Suprapubic skin (tissue), 4 donors: ENCODE measurements around the gene NTHL1. TPM values are rescaled to one million over a fixed set of nuclear protein-coding genes. Genes with fewer than 3 reads are reported as not detected.

ENCODE experiments used
- DNase-seq, 2 donors: peaks; one replicate each; pipeline ENCODE4 v3.0.0-alpha.2; 2019; ENCODE audit warnings: low spot score in 2 of 2
- H3K27ac ChIP-seq: fragments of 200-600 bp; sonication (generic); one replicate; pipeline ENCODE4 v1.5.1; 2019
- H3K27me3 ChIP-seq: fragments of 200-600 bp; sonication (generic); one replicate; pipeline ENCODE4 v1.5.1; 2019
- H3K36me3 ChIP-seq: fragments of 200-600 bp; sonication (generic); one replicate; pipeline ENCODE4 v1.5.1; 2019
- H3K4me1 ChIP-seq: fragments of 200-600 bp; sonication (generic); one replicate; pipeline ENCODE4 v1.5.1; 2019
- H3K4me3 ChIP-seq: fragments of 200-600 bp; sonication (generic); one replicate; pipeline ENCODE4 v1.5.1; 2019; ENCODE audit warnings: mild to moderate bottlenecking
- H3K9me3 ChIP-seq: fragments of 200-600 bp; sonication (generic); one replicate; pipeline ENCODE4 v1.5.1; 2019
- CTCF ChIP-seq, 2 donors: fragments of 200-600 bp in 1 of 2; fragments of 450-650 bp in 1 of 2; sonication (generic) in 1 of 2; IDR thresholded peaks; one replicate each; pipeline ENCODE4 v1.5.1; 2016 to 2019; ENCODE audit warnings: antibody characterized with exemption in 2 of 2, mild to moderate bottlenecking in 1 of 2, moderate library complexity in 1 of 2
- EP300 ChIP-seq: sonication (generic); formaldehyde crosslinking; IDR thresholded peaks from one replicate; pipeline ENCODE4 v1.6.1; 2017; ENCODE audit warnings: antibody characterized with exemption
- POLR2A ChIP-seq, 2 donors: fragments of 450-650 bp; IDR thresholded peaks; one replicate each; pipeline ENCODE4 v1.6.1; 2017; ENCODE audit warnings: antibody characterized with exemption in 2 of 2, mild to moderate bottlenecking in 2 of 2, moderate library complexity in 2 of 2
- POLR2AphosphoS5 ChIP-seq, 3 donors: sonication (generic); formaldehyde crosslinking; IDR thresholded peaks; one replicate each; pipeline ENCODE4 v1.6.1; 2017; ENCODE audit warnings: antibody characterized with exemption in 3 of 3
- WGBS: methylation state at CpG from one replicate; pipeline ENCODE4 v1.1.5; 2018; 5-methylcytosine and 5-hydroxymethylcytosine counted together
- total RNA-seq, 4 donors: library from RNA; depleted of rRNA; stranded (reverse); fragments of >200 nt; gene quantifications; one replicate each; pipeline ENCODE4 v1.1.0, GENCODE V29; 2016

The NTHL1 gene
- total RNA-seq, 4 donors from 2014 or later: 15.9 to 40.5 (median 20.9) TPM

DNA sequence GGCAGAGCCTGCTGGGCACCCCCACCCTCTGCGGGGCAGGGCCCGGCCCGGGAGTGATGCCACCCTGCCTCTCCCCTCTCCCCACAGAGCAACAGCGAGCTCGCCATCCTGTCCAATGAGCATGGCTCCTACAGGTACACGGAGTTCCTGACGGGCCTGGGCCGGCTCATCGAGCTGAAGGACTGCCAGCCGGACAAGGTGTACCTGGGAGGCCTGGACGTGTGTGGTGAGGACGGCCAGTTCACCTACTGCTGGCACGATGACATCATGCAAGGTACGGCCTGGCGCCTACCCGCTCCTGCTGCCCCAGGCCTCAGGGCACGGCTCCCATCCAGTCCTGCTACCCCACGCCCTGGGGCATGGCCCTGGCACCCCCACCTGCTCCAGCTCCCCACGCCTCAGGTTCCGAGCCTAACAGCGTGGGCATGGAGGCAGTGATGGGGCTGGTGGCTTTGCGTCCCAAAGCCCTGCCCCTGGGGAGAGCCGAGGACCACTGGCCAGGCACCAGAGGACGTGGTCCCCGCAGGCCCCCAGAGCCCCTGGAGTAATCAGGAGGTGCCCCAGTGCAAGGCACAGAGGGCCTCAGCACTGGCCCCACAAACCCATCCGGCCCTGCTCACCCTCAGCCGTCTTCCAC is 38.6 kb upstream of the NTHL1 start:
- Histone ChIP-seq H3K4me3 (no peak overlapping the region), H3K4me1 (peaks cover 70% of the 10 kb centered on the region), H3K27me3 (no peaks in the 10 kb centered on the region), H3K27ac (peak overlapping the region; percentile 9), H3K36me3 (peaks cover 89% of the 10 kb centered on the region), H3K9me3 (no peaks in the 10 kb centered on the region)
- TF ChIP-seq POLR2AphosphoS5 (IDR thresholded peaks at IDR 0.05) (no peak), CTCF (IDR thresholded peaks at IDR 0.05) (no peak), EP300 (no peak), POLR2A (IDR thresholded peaks at IDR 0.05) (no peak)
- 60% methylated on average over 2 of the region's 27 CpGs for WGBS
- DNase-seq: no peak

- no peaks in the 10 kb centered on the region for H3K27me3 ChIP-seq
- 72% methylated on average over 14 of the region's 14 CpGs for WGBS
- TF ChIP-seq EP300 (no peak), CTCF (IDR thresholded peaks at IDR 0.05) (no peak)
- DNase-seq: no peak
- H3K4me3 ChIP-seq: no peak overlapping the region
- peaks cover 67% of the 10 kb centered on the region for H3K4me1 ChIP-seq
- H3K36me3 ChIP-seq: peaks cover 91% of the 10 kb centered on the region
- peak overlapping the region; percentile 9 for H3K27ac ChIP-seq
- H3K9me3 ChIP-seq: no peaks in the 10 kb centered on the region
These were observed 38.0 kb upstream of the NTHL1 start for GRCh38 chr16:2085669-2086068.

DNA sequence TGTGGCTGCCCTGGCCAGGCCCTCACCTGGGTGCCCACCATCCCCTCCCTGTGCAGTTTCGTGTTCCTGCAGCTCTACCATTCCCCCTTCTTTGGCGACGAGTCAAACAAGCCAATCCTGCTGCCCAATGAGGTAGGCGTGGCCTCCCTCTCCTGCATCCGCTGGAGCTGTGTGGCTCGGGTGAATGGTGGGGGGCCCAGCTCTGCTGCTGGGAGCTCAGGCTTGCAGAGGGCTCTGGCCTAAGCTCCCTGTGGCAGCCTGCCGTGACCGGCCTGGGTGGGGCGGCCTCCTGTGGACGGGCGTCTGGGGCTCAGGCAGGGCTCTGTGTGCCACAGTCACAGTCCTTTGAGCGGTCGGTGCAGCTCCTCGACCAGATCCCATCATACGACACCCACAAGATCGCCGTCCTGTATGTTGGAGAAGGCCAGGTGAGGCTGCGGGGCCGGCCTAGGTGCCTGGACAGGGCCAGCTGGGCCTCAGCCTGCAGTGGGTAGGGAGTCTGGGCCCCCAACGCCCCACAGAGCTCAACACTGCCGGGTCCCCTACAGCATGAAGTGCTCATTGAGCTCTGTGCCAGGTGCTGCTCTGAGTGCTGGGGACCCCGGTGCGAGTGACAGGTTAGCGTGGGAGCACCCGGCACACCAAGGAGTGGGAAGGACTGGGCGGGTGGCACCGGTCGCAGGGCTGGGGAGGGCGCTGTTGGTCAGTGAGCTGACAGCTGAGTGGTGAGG is 37.4 kb upstream of the NTHL1 start:
- Histone ChIP-seq H3K9me3 (no peaks in the 10 kb centered on the region), H3K4me1 (peaks cover 61% of the 10 kb centered on the region), H3K36me3 (peaks cover 91% of the 10 kb centered on the region), H3K4me3 (no peak overlapping the region), H3K27ac (no peak overlapping the region), H3K27me3 (no peaks in the 10 kb centered on the region)
- TF ChIP-seq POLR2AphosphoS5 (IDR thresholded peaks at IDR 0.05) (no peak), CTCF (IDR thresholded peaks at IDR 0.05) (no peak), POLR2A (IDR thresholded peaks at IDR 0.05) (no peak), EP300 (no peak)
- WGBS: 88% methylated on average over 11 of the region's 29 CpGs
- DNase-seq: no peak

DNA sequence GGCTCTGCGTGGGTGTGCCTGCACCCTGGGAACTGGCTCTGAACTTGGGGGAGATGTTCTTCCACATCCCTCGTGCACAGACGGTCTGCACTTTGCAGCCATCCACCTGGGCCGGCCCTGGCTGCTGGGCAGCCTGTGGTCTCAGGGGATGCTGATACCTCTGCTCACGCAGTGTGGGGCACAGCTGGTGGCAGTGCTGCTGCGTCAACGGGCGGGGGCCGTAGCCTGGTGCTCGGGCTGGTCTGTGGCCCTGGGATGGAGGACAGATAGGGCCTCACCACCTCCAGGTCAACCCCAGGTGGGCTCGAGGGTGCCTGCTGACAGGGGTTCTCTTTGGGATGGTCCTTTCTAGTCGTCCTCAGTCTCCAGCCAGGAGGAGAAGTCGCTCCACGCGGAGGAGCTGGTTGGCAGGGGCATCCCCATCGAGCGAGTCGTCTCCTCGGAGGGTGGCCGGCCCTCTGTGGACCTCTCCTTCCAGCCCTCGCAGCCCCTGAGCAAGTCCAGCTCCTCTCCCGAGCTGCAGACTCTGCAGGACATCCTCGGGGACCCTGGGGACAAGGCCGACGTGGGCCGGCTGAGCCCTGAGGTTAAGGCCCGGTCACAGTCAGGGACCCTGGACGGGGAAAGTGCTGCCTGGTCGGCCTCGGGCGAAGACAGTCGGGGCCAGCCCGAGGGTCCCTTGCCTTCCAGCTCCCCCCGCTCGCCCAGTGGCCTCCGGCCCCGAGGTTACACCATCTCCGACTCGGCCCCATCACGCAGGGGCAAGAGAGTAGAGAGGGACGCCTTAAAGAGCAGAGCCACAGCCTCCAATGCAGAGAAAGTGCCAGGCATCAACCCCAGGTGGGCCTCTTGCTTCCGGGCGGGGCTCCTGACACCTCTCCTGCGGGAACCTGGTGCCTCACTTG is 36.5 kb upstream of the NTHL1 start:
- no peak for DNase-seq
- H3K4me3 ChIP-seq: no peak overlapping the region
- TF ChIP-seq POLR2A (IDR thresholded peaks at IDR 0.05) (no peak), POLR2AphosphoS5 (IDR thresholded peaks at IDR 0.05) (no peak), EP300 (no peak), CTCF (IDR thresholded peaks at IDR 0.05) (no peak)
- H3K27me3 ChIP-seq: no peaks in the 10 kb centered on the region
- no peak overlapping the region for H3K27ac ChIP-seq
- H3K9me3 ChIP-seq: no peaks in the 10 kb centered on the region
- H3K4me1 ChIP-seq: peaks cover 52% of the 10 kb centered on the region
- H3K36me3 ChIP-seq: peaks cover 91% of the 10 kb centered on the region
- 83% methylated on average over 16 of the region's 44 CpGs for whole genome bisulfite sequencing

- no peak for DNase-seq
- peaks cover 49% of the 10 kb centered on the region for H3K4me1 ChIP-seq
- no peaks in the 10 kb centered on the region for H3K9me3 ChIP-seq
- H3K36me3 ChIP-seq: peaks cover 90% of the 10 kb centered on the region
- no peak for TF ChIP-seq CTCF (IDR thresholded peaks at IDR 0.05)
- TF ChIP-seq EP300: no peak
- TF ChIP-seq POLR2A (IDR thresholded peaks at IDR 0.05): no peak
- no peak for TF ChIP-seq POLR2AphosphoS5 (IDR thresholded peaks at IDR 0.05)
- H3K4me3 ChIP-seq: no peak overlapping the region
- no CpG with 5 or more reads among the region's 19 CpGs for WGBS
- no peaks in the 10 kb centered on the region for H3K27me3 ChIP-seq
- H3K27ac ChIP-seq: no peak overlapping the region
These were observed 35.8 kb upstream of the NTHL1 start for GRCh38 chr16:2083409-2083808.
